ENCODE results near the gene SDC3.
"Not testable (repeated sequence)": the region's sequence is repeated elsewhere in the genome, so short reads cannot be mapped to it uniquely, and the experiment has no call there.

Gene SDC3, protein sequence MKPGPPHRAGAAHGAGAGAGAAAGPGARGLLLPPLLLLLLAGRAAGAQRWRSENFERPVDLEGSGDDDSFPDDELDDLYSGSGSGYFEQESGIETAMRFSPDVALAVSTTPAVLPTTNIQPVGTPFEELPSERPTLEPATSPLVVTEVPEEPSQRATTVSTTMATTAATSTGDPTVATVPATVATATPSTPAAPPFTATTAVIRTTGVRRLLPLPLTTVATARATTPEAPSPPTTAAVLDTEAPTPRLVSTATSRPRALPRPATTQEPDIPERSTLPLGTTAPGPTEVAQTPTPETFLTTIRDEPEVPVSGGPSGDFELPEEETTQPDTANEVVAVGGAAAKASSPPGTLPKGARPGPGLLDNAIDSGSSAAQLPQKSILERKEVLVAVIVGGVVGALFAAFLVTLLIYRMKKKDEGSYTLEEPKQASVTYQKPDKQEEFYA

DNA sequence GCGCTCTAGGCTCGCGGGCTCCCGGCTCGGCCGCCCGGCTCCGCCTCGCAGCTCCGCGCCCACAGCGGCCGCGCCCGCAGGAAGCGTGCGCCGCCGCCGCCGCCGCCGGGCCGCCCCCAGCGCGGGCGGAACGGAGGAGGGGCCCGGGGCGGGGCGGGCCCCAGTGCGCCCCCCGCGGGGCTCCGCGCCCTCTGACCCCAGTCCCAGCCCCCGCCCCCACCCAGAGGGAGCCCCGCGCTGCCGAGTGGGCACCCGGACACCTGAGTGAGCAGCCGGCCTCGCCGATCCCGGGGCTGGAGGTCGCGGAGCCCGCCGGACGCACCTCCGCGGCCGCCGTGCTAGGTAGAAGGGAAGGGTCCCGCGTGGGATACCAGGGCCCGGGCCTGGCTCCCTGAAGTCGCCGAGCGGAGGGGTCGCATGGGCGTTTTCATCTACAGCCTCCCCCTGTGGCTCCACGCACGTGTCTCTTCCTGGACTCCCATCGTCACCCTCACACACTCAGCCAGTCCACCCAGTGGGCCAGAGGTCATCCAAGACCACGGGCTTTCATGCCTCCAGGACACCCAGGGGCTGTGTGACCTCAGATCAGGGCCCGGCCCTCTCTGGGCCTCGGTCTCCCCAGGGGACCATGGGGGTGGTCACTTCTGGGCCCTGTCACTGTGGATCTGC is at the start of gene SDC3:
Gene SDC3, minus strand, starts transcription at position 63 of the 669 bp plus-strand sequence. CDS start 172 bp downstream, outside the sequence.
- no peak for DNase-seq

DNA sequence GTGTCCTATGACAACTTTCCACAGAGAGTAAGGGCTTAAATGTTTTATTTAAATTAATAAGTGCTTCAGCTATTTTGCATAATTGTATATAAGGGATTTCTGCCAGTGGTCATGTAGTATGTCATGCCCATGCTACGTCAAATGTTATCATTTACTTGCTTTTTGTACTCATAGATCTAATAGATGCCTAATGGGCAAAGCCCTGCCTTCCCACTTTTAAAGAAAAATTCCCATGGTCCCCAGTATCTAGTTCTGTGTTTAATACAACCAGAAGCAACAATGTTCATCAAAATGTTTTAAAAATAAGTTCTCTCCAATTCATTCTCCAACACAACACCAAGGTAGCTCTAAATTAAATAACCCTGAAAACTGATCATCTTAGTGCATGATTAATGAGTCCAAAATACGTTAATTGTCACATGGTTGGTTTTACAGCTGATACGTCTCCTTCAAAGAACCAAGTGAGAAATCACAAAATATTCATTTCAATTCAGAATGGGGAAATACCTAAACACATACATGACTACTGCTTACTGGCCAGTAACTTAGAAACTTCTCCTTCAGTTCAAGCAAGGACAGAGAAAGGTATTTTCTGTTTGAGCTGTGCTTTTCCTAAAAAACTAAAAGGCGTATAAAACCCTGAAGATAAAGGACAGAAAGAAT is 49.1 kb upstream of the SDC3 start:
- no peak for DNase-seq

DNA sequence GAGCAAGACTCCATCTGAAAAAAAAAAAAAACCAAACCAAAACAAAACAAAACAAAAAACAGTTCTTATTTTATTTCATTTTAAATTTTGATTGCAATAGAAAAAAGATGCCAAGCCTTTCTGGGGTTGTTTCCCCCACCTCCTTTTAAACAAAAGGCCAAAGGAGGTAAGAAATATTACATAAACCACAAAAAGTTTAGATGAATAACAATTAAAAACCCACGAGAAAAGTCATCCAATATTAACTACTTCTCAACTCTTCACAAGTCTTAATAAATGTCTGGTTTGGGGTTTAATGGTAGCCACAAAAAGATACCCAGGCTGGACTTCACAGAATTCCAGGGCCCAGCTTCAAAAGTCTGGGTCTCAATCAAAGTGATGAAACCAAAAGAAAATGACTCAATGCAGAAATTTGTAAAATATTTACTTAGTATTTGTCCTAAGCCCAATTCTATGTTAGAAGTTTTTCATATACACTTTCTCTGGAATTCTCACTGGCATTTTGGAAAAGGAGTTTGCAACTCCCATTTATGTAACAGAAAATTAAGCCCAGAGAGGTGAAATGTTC is 47.0 kb upstream of the SDC3 start:
- no peak for DNase-seq

DNA sequence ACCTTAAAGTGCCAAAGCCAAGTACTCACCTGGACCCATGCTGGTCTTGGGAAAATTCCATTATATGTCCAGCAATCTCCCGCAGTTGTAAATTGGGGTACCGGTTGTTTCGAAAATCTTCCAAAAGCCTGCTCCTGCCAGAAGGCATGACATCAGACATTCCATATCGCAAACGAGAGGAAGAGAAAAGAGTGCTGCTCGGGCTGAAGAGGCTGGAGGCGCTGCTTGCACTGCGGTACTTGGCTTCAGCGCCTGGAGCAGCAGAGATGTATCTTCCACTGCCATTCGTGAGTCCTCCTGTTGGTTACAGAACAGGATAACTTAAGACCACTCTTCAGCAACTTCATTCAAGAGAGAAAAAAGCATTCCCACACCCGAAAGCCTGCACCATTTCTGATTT is 45.1 kb upstream of the SDC3 start:
- no peak for DNase-seq

DNA sequence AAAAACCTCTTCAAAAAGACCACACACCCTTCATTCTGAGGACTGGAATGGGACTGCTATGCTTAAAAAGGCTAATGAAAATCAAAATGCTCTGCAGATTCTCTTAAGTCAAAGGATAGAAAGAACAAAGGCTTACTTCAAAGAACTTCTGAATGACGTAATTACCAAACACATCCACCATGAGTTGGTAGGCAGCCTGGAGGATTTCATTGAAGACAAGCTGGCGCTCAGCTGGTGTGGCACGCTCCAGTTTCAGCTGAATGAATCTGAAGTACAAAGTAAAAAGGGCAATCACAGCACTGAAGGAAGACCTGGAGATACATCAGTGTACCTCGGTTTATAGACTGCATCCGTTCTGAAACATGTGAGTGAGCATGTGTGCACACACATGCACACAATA is 43.5 kb upstream of the SDC3 start:
- no peak for DNase-seq

DNA sequence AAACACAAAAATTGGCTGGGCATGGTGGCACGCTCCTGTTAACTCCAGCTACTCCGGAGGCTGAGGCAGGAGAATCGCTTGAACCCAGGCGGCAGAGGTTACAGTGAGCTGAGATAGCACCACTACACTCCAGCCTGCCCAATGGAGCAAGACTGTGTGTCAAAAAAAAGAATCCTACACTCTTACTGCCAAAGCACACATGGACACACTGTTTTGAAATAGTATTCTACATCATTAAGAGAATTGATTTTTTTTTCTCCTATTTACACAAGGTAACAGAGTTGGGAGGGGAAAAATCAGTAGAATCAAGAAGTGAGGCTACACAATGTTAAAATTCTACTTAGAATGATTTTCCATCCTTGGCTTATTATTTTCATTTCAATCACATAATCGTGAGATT is 42.1 kb upstream of the SDC3 start:
- no peak for DNase-seq

DNA sequence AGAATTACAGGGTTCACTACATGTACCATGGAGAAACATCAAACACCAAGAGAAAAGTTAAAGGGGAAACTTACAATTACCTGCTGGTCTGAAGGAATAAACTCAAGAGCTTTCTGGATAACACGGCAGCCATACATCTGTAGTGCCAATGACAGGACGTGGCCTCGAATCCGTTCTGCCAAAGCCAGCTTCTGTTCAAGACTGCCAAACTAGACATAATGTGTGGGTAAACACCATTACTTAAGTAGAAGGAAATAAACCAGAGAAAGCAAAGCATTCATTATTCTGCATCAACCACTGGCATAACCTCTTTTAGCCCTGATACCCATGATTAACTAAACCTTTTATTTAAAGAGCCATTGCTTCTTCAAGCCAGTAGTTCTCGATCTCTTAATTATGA is 41.5 kb upstream of the SDC3 start:
- no peak for DNase-seq

DNA sequence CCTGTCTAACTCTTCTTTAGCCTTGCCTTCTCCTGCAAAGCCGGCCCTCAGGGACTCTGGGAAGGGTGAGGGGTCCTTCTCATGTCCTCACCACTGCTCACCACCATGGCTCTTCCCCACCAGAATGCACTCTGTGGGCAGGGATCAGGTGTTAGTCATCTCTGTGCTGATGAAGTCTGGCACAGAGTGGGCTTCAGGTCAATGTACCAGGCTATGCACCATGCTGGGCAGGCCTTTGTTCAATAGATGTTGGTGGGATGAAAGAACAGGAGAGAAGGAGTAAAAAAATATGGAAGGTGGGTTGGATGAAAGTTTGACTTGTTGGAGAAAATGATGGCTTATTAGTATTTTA is 40.9 kb upstream of the SDC3 start:
- DNase-seq, result not testable (repeated sequence)

DNA sequence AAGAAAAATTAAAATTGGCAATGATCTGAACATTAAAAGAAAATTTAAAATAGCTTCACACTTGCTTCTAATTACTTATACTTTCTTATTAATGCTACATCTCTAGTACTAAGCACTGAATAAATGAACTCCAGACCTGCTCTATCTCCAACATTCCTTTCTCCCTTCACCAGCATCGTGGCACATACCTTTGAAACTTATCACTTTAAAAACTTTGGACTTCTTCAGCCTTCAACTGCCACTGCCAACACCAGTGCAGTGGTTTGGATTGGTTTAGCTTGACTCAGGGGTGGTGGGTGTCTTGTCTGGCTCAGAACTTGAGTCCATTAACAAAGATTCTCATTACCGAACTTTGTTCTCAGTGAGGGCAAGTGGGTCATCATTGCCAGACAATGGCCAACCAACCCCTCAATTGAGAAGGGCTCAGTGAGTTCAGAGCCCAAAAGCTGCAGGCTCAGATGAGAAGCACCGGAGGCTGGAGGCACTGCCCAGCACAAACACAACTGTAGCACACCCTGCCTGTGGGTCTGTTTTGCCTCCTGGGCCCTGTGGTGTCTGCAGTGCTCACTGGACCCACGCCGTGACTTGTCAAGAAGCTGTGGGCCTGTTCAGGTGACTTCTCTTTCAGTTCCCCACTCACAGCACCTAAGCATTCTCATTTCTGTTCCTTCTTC is 40.4 kb upstream of the SDC3 start:
- not testable (repeated sequence) for DNase-seq

DNA sequence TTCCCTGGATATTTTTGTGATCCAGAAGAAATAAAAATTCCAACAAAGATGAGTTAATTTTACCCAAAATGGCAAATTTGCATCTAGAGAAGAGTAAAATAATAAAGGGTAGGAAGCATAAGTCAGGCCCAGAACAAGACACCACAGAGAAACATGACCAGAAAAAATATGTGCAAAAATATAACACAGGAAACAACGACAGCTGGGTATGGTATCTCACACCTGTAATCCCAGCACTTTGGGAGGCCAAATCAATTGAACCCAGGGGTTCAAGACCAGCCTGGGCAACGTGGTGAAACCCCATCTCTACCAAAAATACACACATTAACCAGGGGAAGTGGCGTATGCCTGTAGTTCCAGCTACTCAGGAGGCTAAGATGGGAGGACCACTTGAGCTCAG is 39.7 kb upstream of the SDC3 start:
- DNase-seq, result no peak

DNA sequence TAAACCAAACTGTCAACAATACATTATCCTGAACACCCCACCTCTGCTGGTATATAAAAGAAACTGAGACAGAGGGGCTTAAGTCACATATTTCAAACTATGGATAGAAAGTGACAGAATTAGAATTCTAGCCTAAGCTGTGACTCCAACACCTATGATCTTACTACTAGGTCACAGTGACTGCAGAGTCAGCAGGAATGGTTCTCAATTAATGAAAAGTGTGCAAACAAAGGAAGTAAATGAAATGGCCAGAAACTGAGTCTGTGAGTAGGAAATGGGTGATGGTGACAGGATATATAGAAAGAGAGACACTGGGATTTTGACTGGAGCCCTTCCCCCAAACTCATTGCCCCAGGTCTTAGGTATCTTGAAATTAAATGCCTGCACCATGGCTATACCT is 38.7 kb upstream of the SDC3 start:
- DNase-seq, result no peak

DNA sequence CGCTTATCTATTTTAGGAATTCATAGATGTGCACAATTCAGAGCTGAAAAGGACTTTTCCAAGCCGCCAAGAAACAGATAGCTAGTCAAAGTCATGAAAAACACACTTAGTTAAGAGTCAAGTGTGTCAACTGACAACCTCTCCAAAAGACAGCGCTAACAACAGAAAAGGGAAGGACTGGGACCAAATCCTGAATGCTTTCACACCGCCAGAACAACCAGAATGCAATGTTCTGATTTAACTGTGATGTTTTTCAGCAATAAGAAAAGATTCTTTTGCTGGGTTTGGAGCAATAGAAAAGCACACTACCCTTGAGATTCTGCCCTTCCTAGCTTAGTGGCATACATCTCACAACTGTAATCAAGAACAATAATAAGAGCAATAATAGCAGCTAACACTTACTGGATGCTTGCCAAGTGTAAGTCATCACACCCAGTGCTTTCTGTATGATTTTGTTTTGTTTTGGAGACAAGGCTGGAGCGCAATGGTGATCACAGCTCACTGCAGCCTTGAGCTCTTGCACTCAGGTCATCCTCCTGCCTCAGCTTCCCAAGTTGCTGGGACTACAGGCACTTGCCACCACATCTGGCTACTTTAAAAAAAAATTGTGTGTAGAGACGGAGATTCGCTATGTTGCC is 33.9 kb upstream of the SDC3 start:
- DNase-seq, result no peak

DNA sequence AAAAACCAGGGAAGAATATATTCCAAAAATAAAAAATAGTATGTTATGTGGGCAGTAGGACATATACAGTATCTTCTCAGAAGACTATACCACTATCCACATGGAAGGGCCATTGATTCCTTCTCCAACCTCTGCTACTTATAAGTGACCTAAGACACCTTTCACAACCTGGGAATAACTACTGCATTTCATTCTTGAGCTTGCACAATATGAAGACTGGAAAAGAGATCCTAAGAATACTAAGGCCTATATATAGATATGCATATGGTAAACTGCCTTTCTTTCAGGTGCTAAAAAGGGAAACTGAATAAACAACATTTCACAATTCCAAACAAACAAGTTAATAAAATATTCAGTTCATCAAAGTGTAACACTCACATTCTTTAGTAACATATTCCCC is 32.0 kb upstream of the SDC3 start:
- no peak for DNase-seq

DNA sequence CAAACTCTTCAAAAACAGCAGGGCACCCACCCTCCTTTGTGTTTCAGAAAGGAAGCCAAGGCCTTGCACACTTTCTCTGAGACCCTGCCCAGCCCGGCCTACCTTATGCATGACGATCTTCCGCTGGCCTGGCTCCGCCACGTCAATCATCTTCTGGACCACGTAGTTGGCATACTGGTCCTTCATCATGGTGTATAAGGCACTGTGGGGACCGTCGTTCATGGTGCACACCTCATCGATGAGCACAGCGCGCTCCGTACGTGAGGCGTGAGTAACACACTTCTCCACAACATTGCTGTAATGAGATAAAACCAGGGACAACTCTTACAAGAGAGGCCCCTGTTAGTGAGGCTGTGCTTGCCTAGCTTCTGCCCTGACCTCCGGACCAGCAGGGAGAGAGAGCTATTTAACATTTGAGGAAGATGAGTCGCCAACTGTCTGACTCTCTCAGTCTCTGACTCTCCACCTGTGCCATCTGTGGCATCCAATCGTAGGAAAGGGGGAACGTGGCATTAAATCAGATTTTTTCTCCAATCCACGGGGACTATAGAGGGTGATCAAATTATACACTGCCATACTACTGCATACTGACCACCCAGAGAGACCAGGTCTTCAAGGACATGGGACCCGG is 28.1 kb upstream of the SDC3 start:
- DNase-seq, result no peak

DNA sequence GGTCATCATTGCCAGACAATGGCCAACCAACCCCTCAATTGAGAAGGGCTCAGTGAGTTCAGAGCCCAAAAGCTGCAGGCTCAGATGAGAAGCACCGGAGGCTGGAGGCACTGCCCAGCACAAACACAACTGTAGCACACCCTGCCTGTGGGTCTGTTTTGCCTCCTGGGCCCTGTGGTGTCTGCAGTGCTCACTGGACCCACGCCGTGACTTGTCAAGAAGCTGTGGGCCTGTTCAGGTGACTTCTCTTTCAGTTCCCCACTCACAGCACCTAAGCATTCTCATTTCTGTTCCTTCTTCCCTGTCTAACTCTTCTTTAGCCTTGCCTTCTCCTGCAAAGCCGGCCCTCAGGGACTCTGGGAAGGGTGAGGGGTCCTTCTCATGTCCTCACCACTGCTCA is 27.2 kb upstream of the SDC3 start:
- not testable (repeated sequence) for DNase-seq

DNA sequence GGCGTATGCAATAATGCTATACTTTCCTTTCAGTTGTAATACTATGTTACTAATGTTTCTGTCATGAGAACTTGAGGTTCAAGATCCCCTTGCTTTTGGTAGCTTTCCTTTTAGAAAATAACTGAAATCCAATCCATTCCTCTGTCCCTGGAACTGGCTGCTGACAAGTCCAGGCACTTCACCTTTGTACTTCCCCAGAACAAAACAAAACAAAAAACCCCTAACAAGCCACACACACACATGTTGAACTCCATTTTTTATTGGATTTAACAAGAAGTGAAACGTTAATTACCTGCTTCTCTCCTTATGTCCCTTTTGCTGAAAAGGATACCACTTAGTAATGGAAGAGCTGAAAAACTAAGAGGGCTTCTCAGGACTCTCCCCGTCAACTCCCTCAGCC is 26.1 kb upstream of the SDC3 start:
- DNase-seq, result no peak

DNA sequence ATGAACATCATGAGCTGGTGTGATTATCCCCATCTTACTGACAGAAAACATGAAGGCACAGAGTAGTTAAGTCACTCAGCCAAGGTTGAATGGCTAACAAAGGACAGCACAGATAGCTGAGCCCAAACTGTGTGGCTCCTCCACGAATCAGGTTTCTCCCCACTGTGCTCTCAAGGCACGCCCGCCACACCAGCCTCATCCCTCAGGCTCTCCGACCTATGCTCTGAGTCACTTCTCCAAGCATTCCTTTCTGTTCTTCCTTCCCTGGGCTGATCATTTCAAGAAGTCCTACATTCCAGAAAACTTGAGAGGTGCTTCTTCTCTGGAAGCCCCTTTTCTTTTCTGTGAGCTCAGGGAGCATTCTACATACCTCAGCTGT is 25.3 kb upstream of the SDC3 start:
- no peak for DNase-seq

DNA sequence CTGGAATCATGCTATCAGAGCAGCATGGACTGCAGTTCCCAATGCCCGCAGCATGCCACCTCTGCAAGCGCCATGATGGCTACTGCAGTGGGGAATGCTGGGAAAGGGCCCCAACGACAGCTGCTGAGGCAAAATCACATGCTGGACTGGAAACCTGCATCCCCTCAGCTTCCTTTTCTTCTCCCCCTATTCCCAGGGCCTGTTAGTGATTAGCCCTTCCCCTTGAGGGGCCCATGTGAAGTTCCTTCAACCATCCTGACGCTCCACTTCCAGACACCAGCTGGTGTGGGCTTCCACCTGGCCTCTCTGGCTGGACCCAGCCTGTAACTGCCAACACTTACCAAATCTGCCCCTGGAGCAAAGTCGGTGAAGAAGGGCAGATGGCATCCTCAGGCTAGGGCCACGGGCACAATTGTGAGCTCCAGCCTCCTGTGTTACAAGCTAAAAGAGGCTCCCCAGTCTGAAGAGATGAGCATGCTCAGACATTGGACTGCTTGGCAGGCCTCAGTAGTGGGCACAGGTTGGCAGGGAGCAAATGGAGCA is 22.1 kb upstream of the SDC3 start:
- no peak for DNase-seq

DNA sequence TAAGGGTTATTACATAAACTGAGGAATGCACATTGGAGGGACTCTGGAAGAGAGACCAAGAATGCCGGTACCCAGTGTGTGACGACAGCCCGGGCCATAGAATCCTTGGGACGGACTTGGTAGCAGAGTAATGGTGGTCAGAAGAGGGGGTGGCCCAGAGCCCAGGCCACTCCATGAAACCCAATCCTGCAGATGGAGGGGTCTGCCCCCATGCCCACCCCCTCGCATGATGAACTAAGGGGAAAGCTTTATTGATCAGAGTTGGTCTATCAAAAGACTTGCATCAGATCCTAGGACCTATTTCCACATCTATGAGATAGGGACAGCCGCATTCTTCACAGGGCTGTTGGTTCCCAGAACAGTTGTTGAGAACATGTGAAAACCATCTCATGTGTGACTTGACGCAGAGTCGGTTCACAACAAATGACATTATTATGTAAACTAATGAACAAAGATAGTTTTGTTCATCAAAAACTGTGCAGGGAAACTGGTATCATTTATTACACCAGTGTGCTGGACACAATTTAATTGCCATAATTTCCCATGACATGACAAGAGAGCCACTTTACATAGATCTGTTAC is 21.5 kb upstream of the SDC3 start:
- DNase-seq, result no peak

DNA sequence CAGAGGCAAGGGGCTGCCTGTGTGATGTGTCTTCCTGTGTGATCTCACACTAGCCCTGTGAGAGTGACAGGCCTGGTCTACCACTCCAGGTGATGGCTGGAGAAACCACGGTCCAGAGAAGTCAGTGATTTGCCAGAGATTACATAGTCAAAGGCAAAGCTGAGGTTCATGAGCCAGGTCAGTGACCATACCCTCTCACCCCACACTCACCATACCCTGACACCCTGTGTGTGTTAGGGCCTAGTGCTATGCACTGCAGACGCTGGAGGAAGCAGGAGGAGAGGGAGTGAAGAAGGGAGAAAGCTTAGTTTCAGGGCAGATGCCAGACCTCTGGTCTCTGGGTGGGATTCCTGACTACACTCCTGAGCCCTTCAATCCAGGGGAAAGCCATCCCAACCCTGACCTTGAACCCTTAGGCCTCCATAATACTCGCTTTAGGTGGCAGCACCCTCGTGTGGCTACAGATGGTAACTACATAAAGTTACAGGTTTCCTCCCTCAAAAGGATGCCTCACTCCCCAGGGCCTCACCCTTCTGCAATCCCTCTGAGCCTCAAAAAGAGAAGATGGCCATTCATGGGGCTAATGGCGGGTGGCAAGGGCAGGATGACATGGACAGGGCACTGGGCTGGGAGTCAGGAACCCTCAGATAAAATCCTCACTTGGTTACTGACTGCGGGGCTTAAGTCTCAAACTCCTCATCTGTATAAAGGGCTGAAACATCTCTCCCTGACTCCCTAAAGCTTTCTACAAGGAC is 20.8 kb upstream of the SDC3 start:
- peak; percentile 32 to 81 for DNase-seq

DNA sequence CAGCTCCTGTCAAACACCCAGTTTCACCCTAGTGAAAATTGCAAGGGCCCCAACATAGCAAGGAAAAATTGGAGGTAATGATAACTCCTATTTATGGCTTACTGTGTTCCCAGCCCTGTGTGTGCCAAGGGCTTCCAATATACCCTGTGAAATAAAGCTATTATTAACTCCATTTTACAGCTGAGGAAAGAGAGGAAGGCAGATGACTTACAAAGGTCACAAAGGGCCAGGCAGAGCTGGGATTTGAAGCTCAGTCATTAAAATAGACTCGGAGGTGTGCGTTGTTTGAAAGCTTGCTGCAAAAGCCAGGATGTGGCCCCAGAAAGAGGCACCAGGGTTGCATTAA is 20.2 kb upstream of the SDC3 start:
- no peak for DNase-seq

Data from inflammatory macrophage treated with lipopolysaccharide for 1 hour (primary cell).